ENCODE data around the gene C1orf159. TPM values are rescaled to one million over a fixed set of nuclear protein-coding genes. Genes with fewer than 3 reads are reported as not detected.

The C1orf159 gene
- total RNA-seq, 4 donors from 2014 or later, result 6.9 to 19.6 (median 14.7) TPM

- TF ChIP-seq CTCF (IDR thresholded peaks at IDR 0.05), result no peak
- TF ChIP-seq POLR2A (IDR thresholded peaks at IDR 0.05), result no peak
- H3K27ac ChIP-seq, result peak overlapping the region; percentile 86 to 94 (median 90)
- no peak for DNase-seq
- 3 to 6% methylated on average over 22 to 26 of the region's 41 CpGs for WGBS, 2 donors
- peaks cover 0 to 23% (median 0%) of the 10 kb centered on the region in 3 donors for H3K36me3 ChIP-seq
- H3K4me3 ChIP-seq, result peak overlapping the region; percentile 62 to 99 (median 96)
- intact Hi-C loops (cut with DNase I), result loop anchor here (10.0 kb wide), 1 partner anchor 80 kb away; no protein-coding TSS in a partner anchor
- H3K9me3 ChIP-seq, result peaks cover 0 to 8% (median 0%) of the 10 kb centered on the region in 3 donors
- H3K4me1 ChIP-seq, result peaks cover 9 to 24% (median 15%) of the 10 kb centered on the region in 3 donors
- H3K27me3 ChIP-seq, result peaks cover 0 to 31% (median 0%) of the 10 kb centered on the region in 4 donors
Observed at GRCh38 chr1:1115136-1115785, 628 bp downstream of the C1orf159 start.

DNA sequence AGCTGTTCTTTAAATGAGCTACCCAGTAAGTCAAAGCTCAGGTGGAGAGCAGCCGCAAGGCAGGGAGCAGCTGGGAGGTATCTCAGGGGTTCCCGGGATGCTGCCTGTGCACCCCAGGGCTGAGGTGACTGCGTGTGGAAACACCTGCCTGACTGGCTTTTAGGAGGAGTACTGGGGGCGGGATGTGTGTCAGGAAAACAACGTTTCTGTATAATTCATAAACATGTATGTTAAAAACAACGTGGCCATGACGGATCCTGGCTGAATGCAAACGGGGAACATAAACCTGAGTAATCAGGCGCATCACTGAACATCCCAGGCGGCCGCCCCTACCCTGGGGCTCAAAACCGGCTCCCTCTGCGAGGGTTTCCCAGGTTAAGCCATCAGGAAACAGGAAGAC lies 1.5 kb downstream of the C1orf159 start:
- Histone ChIP-seq H3K4me3 (peak overlapping the region in 2 of 4 donors; percentile 62 to 96), H3K4me1 (peaks cover 9 to 28% (median 15%) of the 10 kb centered on the region in 3 donors), H3K27ac (no peak overlapping the region), H3K36me3 (peaks cover 0 to 23% (median 0%) of the 10 kb centered on the region in 3 donors), H3K9me3 (peaks cover 0 to 8% (median 0%) of the 10 kb centered on the region in 3 donors), H3K27me3 (peaks cover 0 to 23% (median 0%) of the 10 kb centered on the region in 4 donors)
- intact Hi-C loops (cut with DNase I), result loop anchor here (10.0 kb wide), 1 partner anchor 80 kb away; no protein-coding TSS in a partner anchor
- TF ChIP-seq POLR2A (IDR thresholded peaks at IDR 0.05), result no peak
- TF ChIP-seq CTCF (IDR thresholded peaks at IDR 0.05), result no peak
- 75 to 89% methylated on average over 10 to 12 of the region's 13 CpGs for WGBS, 2 donors
- no peak for DNase-seq

DNA sequence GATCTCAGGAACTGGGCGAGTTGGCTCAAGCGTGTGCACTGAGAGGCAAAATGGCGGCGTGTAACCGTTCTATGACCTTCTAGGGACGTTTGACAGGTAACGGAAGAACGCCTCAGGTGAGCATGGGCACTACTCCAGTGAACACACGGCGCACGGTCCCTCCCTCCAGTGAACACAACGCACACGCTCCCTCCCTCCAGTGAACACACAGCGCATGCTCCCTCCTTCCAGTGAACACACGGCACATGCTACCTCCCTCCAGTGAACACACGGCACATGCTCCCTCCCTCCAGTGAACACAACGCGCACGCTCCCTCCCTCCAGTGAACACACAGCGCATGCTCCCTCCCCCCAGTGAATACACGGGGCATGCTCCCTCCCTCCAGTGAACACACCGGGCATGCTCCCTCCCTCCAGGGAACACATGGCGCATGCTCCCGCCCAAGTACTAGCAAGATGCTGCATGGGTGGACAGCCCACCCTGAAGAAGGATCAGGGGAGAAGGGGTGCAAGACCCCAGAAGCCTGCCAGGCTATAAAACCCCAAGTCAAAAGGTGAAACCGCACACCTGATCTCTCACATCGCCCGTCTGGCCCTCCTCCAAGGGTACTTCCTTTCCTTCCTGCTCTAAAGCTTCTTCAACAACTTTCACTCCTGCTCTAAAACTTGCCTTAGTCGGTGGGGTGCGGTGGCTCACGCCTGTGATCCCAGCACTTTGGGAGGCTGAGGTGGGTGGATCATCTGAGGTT lies 3.5 kb downstream of the C1orf159 start:
- peaks cover 0 to 23% (median 0%) of the 10 kb centered on the region in 3 donors for H3K36me3 ChIP-seq
- no peak overlapping the region for H3K4me3 ChIP-seq
- 94 to 97% methylated on average over 20 to 27 of the region's 30 CpGs for WGBS, 2 donors
- no peak for TF ChIP-seq POLR2A (IDR thresholded peaks at IDR 0.05)
- no peak for TF ChIP-seq CTCF (IDR thresholded peaks at IDR 0.05)
- H3K9me3 ChIP-seq, result peaks cover 0 to 8% (median 0%) of the 10 kb centered on the region in 3 donors
- peaks cover 0 to 3% (median 0%) of the 10 kb centered on the region in 4 donors for H3K27me3 ChIP-seq
- intact Hi-C loops (cut with DNase I), result loop anchor here (10.0 kb wide), 1 partner anchor 78 kb away; no protein-coding TSS in a partner anchor
- peaks cover 9 to 30% (median 15%) of the 10 kb centered on the region in 3 donors for H3K4me1 ChIP-seq
- H3K27ac ChIP-seq, result no peak overlapping the region
- DNase-seq, result no peak

- Histone ChIP-seq H3K9me3 (peaks cover 0 to 8% (median 0%) of the 10 kb centered on the region in 3 donors), H3K27me3 (no peaks in the 10 kb centered on the region), H3K27ac (no peak overlapping the region), H3K36me3 (peaks cover 0 to 23% (median 0%) of the 10 kb centered on the region in 3 donors), H3K4me3 (no peak overlapping the region), H3K4me1 (peaks cover 6 to 23% (median 12%) of the 10 kb centered on the region in 3 donors)
- intact Hi-C loops (cut with DNase I), result loop anchor here (10.0 kb wide), 1 partner anchor 77 kb away; no protein-coding TSS in a partner anchor
- TF ChIP-seq POLR2A (IDR thresholded peaks at IDR 0.05) (no peak), CTCF (IDR thresholded peaks at IDR 0.05) (no peak)
- DNase-seq, result no peak
- WGBS, 2 donors, result 93 to 95% methylated on average over 19 to 28 of the region's 28 CpGs
Observed at GRCh38 chr1:1111516-1112236, 4.2 kb downstream of the C1orf159 start.

Measured in esophagus squamous epithelium (tissue), 5 donors.